HepG2 (cell line): ENCODE measurements around the gene ARHGAP23. TPM values are rescaled to one million over a fixed set of nuclear protein-coding genes. Genes with fewer than 3 reads are reported as not detected.
A peak's percentile ranks its signal among the peaks of the same experiment; 100 is the strongest.

Source experiments
- ARNT ChIP-seq: fragments of 450-650 bp; IDR thresholded peaks from 2 replicates; pipeline ENCODE4 v1.6.1; 2017
- ATRX ChIP-seq: sonication (generic); formaldehyde crosslinking; IDR thresholded peaks from 2 replicates; pipeline ENCODE4 v1.4.0; 2020; ENCODE audit warnings: missing genetic modification reagents, borderline replicate concordance
- FLYWCH1 ChIP-seq: sonication (generic); formaldehyde crosslinking; IDR thresholded peaks from 2 replicates; pipeline ENCODE4 v1.8.1; 2023; ENCODE audit warnings: mild to moderate bottlenecking, missing genetic modification reagents
- FOXA3 ChIP-seq: IDR thresholded peaks from 2 replicates; pipeline ENCODE4 v1.6.1; 2016; ENCODE audit warnings: missing genetic modification reagents, missing compliant biosample characterization
- MED13 ChIP-seq: sonication (generic); formaldehyde crosslinking; IDR thresholded peaks from 2 replicates; pipeline ENCODE4 v1.5.0; 2020; ENCODE audit warnings: missing genetic modification reagents
- RARA ChIP-seq: IDR thresholded peaks from 2 replicates; pipeline ENCODE4 v1.6.1; 2016; ENCODE audit warnings: missing genetic modification reagents, missing compliant biosample characterization
- REL ChIP-seq: sonication (generic); formaldehyde crosslinking; conservative IDR thresholded peaks from 2 replicates; pipeline ENCODE4 v1.8.0; 2022; ENCODE audit warnings: mild to moderate bottlenecking, missing genetic modification reagents, moderate library complexity
- SKIL ChIP-seq: sonication (generic); formaldehyde crosslinking; IDR thresholded peaks from 2 replicates; pipeline ENCODE4 v1.8.0; 2022; ENCODE audit warnings: missing genetic modification reagents, mild to moderate bottlenecking, moderate library complexity, borderline replicate concordance
- ZBTB8A ChIP-seq: sonication (generic); formaldehyde crosslinking; IDR thresholded peaks from 2 replicates; pipeline ENCODE4 v1.4.0; 2020; ENCODE audit warnings: mild to moderate bottlenecking, low read depth, missing genetic modification reagents, borderline replicate concordance
- ZFP36L2 ChIP-seq: sonication (generic); formaldehyde crosslinking; IDR thresholded peaks from 2 replicates; pipeline ENCODE4 v1.4.0; 2020; ENCODE audit warnings: missing genetic modification reagents
- ZFY ChIP-seq: sonication (generic); formaldehyde crosslinking; IDR thresholded peaks from 2 replicates; pipeline ENCODE4 v1.4.0; 2020; ENCODE audit warnings: missing genetic modification reagents
- ZNF33B ChIP-seq: sonication (generic); formaldehyde crosslinking; IDR thresholded peaks from 2 replicates; pipeline ENCODE4 v1.5.1; 2020; ENCODE audit warnings: mild to moderate bottlenecking, missing genetic modification reagents
- ZNF354B ChIP-seq: sonication (generic); formaldehyde crosslinking; IDR thresholded peaks from 2 replicates; pipeline ENCODE4 v1.8.0; 2022; ENCODE audit warnings: mild to moderate bottlenecking, missing genetic modification reagents
- ZNF510 ChIP-seq: sonication (generic); formaldehyde crosslinking; IDR thresholded peaks from 2 replicates; pipeline ENCODE4 v1.4.0; 2020; ENCODE audit warnings: low read depth, mild to moderate bottlenecking, missing genetic modification reagents
- ZNF549 ChIP-seq: sonication (generic); formaldehyde crosslinking; IDR thresholded peaks from 2 replicates; pipeline ENCODE4 v1.5.0; 2020; ENCODE audit warnings: missing genetic modification reagents
- ZNF580 ChIP-seq: IDR thresholded peaks from 2 replicates; pipeline ENCODE4 v1.6.1; 2016; ENCODE audit warnings: low read depth, borderline replicate concordance
- ZNF589 ChIP-seq: sonication (generic); formaldehyde crosslinking; conservative IDR thresholded peaks from 2 replicates; pipeline ENCODE4 v1.8.0; 2022; ENCODE audit warnings: mild to moderate bottlenecking, moderate library complexity, missing genetic modification reagents
- ZNF772 ChIP-seq: sonication (generic); formaldehyde crosslinking; IDR thresholded peaks from 2 replicates; pipeline ENCODE4 v1.5.0; 2020; ENCODE audit warnings: mild to moderate bottlenecking, missing genetic modification reagents
- ZNF891 ChIP-seq: sonication (generic); formaldehyde crosslinking; IDR thresholded peaks from 2 replicates; pipeline ENCODE4 v1.5.0; 2020; ENCODE audit warnings: mild to moderate bottlenecking, missing genetic modification reagents
- polyA plus RNA-seq, 8 experiments: library from polyadenylated mRNA; depleted of rRNA in 3 of 8; stranded (reverse) in 7 of 8; unstranded in 1 of 8; fragments of >200 nt; fragmentation: Illumina TruSeq in 4 of 8; extraction: Trizol in 4 of 8; gene quantifications; 2 replicates each; pipeline versions ENCODE4 v1.2.1 to v1.2.3, GENCODE V29; 2011 to 2016; ENCODE audit warnings: low read depth in 4 of 8, missing spikeins in 1 of 8, mixed read lengths in 1 of 8; ENCODE audit not compliant: insufficient read depth in 1 of 8
- total RNA-seq, 5 experiments: library from RNA; depleted of rRNA; stranded (reverse); fragments of >200 nt; fragmentation: Illumina TruSeq; extraction: Trizol; gene quantifications; 2 replicates each; pipeline ENCODE4 v1.2.3, GENCODE V29; 2016; ENCODE audit warnings: low read depth in 1 of 5
- TF ChIP-seq, protein P1 (sequence below), 2 experiments: sonication (generic) in 1 of 2; formaldehyde crosslinking in 1 of 2; IDR thresholded peaks; 2 replicates each; pipeline versions ENCODE4 v1.4.0 to v1.6.1; 2018 to 2020; ENCODE audit warnings: missing genetic modification reagents in 2 of 2, borderline replicate concordance in 1 of 2, low read depth in 1 of 2, mild to moderate bottlenecking in 1 of 2, missing biosample characterization in 1 of 2
- TF ChIP-seq, protein P2 (sequence below): IDR thresholded peaks from 2 replicates; pipeline ENCODE4 v1.6.1; 2012; ENCODE audit warnings: low read depth, low read length, improper control_type of control experiment

Gene ARHGAP23
- total and polyA plus RNA-seq, 2 of the 13 experiments (the other 11 are each of a cell fraction or from before 2014, with no cell fraction given) = 0.03 TPM; not detected in 1

- TF ChIP-seq FOXA3 (CRISPR knock-in tag) = peak; percentile 30; the same call in 1 of the 2 replicates
- no peak for TF ChIP-seq SKIL (CRISPR knock-in tag)
- TF ChIP-seq, protein P1, sequence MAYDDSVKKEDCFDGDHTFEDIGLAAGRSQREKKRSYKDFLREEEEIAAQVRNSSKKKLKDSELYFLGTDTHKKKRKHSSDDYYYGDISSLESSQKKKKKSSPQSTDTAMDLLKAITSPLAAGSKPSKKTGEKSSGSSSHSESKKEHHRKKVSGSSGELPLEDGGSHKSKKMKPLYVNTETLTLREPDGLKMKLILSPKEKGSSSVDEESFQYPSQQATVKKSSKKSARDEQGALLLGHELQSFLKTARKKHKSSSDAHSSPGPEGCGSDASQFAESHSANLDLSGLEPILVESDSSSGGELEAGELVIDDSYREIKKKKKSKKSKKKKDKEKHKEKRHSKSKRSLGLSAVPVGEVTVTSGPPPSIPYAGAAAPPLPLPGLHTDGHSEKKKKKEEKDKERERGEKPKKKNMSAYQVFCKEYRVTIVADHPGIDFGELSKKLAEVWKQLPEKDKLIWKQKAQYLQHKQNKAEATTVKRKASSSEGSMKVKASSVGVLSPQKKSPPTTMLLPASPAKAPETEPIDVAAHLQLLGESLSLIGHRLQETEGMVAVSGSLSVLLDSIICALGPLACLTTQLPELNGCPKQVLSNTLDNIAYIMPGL (CRISPR knock-in tag; IDR thresholded peaks at IDR 0.05; ENCODE audit: borderline replicate concordance in 1 of 2, low read depth in 1 of 2) = peak; percentile 92 to 95; a peak in 3 of 4 replicates
- TF ChIP-seq FLYWCH1 (CRISPR knock-in tag) = no peak
- no peak; the same call in 1 of the 2 replicates for TF ChIP-seq ZNF580
- TF ChIP-seq RARA (CRISPR knock-in tag) = no peak
- no peak for TF ChIP-seq ZBTB8A
- 0 out of 2 replicates have a peak, but pooled peaks have one; percentile 66 for TF ChIP-seq ZNF33B (CRISPR knock-in tag)
- TF ChIP-seq ZNF510 = no peak
- no peak for TF ChIP-seq ZFP36L2 (CRISPR knock-in tag)
- no peak for TF ChIP-seq ARNT
- TF ChIP-seq ZNF772 (CRISPR knock-in tag) = peak; percentile 83; the same call in 1 of the 2 replicates
- no peak for TF ChIP-seq ATRX (CRISPR knock-in tag)
- no peak for TF ChIP-seq REL (CRISPR knock-in tag)
- TF ChIP-seq ZNF891 (CRISPR knock-in tag) = no peak
- TF ChIP-seq ZNF589 = 0 out of 2 replicates have a peak, but pooled peaks have one; percentile 19
- no peak for TF ChIP-seq ZNF354B (CRISPR knock-in tag)
- TF ChIP-seq ZNF549 (CRISPR knock-in tag) = no peak
- TF ChIP-seq, protein P2, sequence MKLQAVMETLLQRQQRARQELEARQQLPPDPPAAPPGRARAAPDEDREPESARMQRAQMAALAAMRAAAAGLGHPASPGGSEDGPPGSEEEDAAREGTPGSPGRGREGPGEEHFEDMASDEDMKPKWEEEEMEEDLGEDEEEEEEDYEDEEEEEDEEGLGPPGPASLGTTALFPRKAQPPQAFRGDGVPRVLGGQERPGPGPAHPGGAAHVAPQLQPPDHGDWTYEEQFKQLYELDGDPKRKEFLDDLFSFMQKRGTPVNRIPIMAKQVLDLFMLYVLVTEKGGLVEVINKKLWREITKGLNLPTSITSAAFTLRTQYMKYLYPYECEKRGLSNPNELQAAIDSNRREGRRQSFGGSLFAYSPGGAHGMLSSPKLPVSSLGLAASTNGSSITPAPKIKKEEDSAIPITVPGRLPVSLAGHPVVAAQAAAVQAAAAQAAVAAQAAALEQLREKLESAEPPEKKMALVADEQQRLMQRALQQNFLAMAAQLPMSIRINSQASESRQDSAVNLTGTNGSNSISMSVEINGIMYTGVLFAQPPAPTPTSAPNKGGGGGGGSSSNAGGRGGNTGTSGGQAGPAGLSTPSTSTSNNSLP = no peak
- TF ChIP-seq ZFY (CRISPR knock-in tag) = no peak
- TF ChIP-seq MED13 = no peak
These were observed 129.8 kb downstream of the ARHGAP23 start (continued) for GRCh38 chr17:38557836-38558727.
